GM13976 (cell line): ENCODE measurements around the gene CNIH3.

Experiments
- DNase-seq: peaks from one replicate; pipeline ENCODE4 v3.0.0; 2012; ENCODE audit warnings: low spot score
- CTCF ChIP-seq: IDR thresholded peaks from 2 replicates; pipeline ENCODE4 v1.5.1; 2012; ENCODE audit warnings: borderline replicate concordance, mild to moderate bottlenecking; ENCODE audit not compliant: insufficient read depth; ENCODE audit errors: extremely low read depth, missing control alignments, control extremely low read depth
- in situ Hi-C: fragments of 300-500 bp; cut with MboI; formaldehyde crosslinking; loops from one replicate; pipeline ENCODE4 v1.12.0; 2022; ENCODE audit warnings: low sequenced_read_pairs, mixed read lengths, inconsistent platforms; ENCODE audit not compliant: unreplicated experiment

CNIH3 gene

GRCh38 chr1:224719716-224720115 lies 103.6 kb downstream of the CNIH3 start:
- no peak for DNase-seq
- TF ChIP-seq CTCF: no peak
- in situ Hi-C loops: no loop called here

- DNase-seq: no peak
- in situ Hi-C loops: no loop called here
- no peak for TF ChIP-seq CTCF
These were observed 104.1 kb downstream of the CNIH3 start for GRCh38 chr1:224720216-224720615.

GRCh38 chr1:224721000-224721399 lies 104.9 kb downstream of the CNIH3 start:
- DNase-seq: no peak
- in situ Hi-C loops: no loop called here
- TF ChIP-seq CTCF: no peak

GRCh38 chr1:224722838-224723237 lies 106.7 kb downstream of the CNIH3 start:
- TF ChIP-seq CTCF: no peak
- DNase-seq: no peak
- in situ Hi-C loops: no loop called here

- TF ChIP-seq CTCF: no peak
- in situ Hi-C loops: no loop called here
- DNase-seq: no peak
These were observed 108.4 kb downstream of the CNIH3 start for GRCh38 chr1:224724566-224724965.

GRCh38 chr1:224726441-224727182 lies 110.5 kb downstream of the CNIH3 start:
- DNase-seq: no peak
- in situ Hi-C loops: no loop called here
- TF ChIP-seq CTCF: no peak
